Measurements from ENCODE around the gene ADGRF5.

DNA sequence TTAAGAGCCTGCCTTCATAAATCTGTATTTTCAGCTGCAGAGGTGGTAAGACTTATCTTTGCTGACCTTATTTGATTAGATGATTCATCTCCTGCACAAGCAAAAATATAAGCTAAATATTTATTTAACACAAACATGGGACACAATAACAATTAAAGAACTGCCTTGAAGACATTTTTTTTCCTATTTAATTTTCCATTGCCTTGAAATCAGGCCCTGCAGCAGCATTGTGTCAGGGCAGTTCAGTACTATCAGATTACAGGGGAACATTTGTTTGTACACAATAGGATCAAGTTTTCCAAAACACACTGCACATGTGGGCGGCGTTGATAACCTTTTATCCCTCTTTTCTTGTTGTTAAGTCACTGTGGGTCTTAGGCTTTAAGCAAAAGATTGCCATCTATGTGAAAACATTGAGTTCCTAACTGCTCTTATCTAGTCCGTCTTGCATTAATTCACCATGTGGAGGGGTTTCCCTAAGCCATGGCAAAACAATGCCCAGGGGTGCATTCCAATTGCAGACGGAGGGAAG is 7.4 kb downstream of the ADGRF5 start:
- TF ChIP-seq CTCF (IDR thresholded peaks at IDR 0.05) = no peak
- no peak for TF ChIP-seq POLR2A (IDR thresholded peaks at IDR 0.05)

All from Peyer's patch (tissue), 4 donors.